ENCODE measurements around the gene BCL2L14. TPM values are rescaled to one million over a fixed set of nuclear protein-coding genes. Genes with fewer than 3 reads are reported as not detected.

BCL2L14 gene
- total and polyA plus RNA-seq, 12 donors: 0.49 TPM; not detected in 11

GRCh38 chr12:12024911-12025682 lies 45.6 kb upstream of the BCL2L14 start:
- Histone ChIP-seq H3K4me3 (no peak overlapping the region), H3K27ac (no peak overlapping the region), H3K36me3 (no peaks in the 10 kb centered on the region), H3K9me3 (peaks cover 0 to 9% (median 0%) of the 10 kb centered on the region in 11 donors), H3K4me1 (peaks cover 0 to 15% (median 0%) of the 10 kb centered on the region in 9 donors), H3K27me3 (no peaks in the 10 kb centered on the region)
- ATAC-seq (no peak), DNase-seq (no peak)
- 86 to 87% methylated on average over 10 of the region's 10 CpGs for WGBS, 2 donors
- intact Hi-C loops (cut with DNase I): loop anchor here in 2 of 10 donors (5.0 to 10.0 kb wide), 2 partner anchors 120 to 393 kb away; no protein-coding TSS in a partner anchor
- TF ChIP-seq, protein P1, sequence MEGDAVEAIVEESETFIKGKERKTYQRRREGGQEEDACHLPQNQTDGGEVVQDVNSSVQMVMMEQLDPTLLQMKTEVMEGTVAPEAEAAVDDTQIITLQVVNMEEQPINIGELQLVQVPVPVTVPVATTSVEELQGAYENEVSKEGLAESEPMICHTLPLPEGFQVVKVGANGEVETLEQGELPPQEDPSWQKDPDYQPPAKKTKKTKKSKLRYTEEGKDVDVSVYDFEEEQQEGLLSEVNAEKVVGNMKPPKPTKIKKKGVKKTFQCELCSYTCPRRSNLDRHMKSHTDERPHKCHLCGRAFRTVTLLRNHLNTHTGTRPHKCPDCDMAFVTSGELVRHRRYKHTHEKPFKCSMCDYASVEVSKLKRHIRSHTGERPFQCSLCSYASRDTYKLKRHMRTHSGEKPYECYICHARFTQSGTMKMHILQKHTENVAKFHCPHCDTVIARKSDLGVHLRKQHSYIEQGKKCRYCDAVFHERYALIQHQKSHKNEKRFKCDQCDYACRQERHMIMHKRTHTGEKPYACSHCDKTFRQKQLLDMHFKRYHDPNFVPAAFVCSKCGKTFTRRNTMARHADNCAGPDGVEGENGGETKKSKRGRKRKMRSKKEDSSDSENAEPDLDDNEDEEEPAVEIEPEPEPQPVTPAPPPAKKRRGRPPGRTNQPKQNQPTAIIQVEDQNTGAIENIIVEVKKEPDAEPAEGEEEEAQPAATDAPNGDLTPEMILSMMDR (IDR thresholded peaks at IDR 0.05): no peak

- TF ChIP-seq, protein P1 (IDR thresholded peaks at IDR 0.05): no peak
- no peak overlapping the region for H3K4me3 ChIP-seq
- H3K9me3 ChIP-seq: peaks cover 0 to 9% (median 0%) of the 10 kb centered on the region in 11 donors
- no peaks in the 10 kb centered on the region for H3K27me3 ChIP-seq
- DNase-seq (no peak), ATAC-seq (no peak)
- peaks cover 0 to 15% (median 0%) of the 10 kb centered on the region in 9 donors for H3K4me1 ChIP-seq
- WGBS, 2 donors: 94 to 96% methylated on average over 2 of the region's 2 CpGs
- no peaks in the 10 kb centered on the region for H3K36me3 ChIP-seq
- intact Hi-C loops (cut with DNase I): loop anchor here in 2 of 10 donors (5.0 to 10.0 kb wide), 2 partner anchors 121 to 394 kb away; no protein-coding TSS in a partner anchor
- H3K27ac ChIP-seq: no peak overlapping the region
Measured at GRCh38 chr12:12025799-12026386, 44.8 kb upstream of the BCL2L14 start.

DNA sequence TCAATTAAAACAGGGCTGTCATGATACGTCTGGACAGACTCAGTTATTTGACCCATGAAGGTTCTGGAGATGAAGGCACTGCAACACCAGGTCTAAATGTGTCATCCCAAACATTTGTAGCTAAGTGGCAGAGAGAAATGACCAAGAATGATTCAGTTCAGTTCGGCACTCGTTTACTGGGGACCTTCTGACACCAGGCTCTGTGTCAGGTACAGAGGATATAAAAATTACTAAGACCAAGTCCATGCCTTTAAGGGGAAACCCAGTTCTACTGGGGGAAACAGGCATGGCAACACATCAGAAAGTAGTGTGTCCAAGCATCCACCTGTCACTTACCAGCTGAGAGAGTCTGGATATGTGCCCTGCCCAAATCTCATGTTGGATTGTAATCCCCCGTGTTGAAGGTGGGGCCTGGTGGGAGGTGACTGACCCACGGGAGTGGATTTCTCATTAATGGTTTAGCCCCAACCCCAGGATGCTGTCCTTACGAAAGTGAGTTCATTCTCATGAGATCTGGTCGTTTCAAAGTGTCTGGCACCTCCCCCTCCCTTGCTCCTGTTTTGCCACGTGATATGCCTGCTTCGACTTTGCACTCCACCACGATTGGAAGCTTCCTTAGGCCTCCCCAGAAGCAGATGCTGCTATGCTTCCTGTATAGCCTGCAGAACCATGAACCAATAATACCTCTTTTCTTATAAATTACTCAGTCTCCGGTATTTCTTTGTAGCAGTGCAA lies 41.9 kb upstream of the BCL2L14 start:
- WGBS, 2 donors: 86 to 87% methylated on average over 11 of the region's 11 CpGs
- peaks cover 0 to 26% (median 9%) of the 10 kb centered on the region in 9 donors for H3K4me1 ChIP-seq
- no peak for DNase-seq
- intact Hi-C loops (cut with DNase I): loop anchor here in 2 of 10 donors (5.0 to 10.0 kb wide), 2 partner anchors 124 to 397 kb away; no protein-coding TSS in a partner anchor
- H3K27ac ChIP-seq: no peak overlapping the region
- TF ChIP-seq, protein P1 (IDR thresholded peaks at IDR 0.05): no peak
- no peaks in the 10 kb centered on the region for H3K27me3 ChIP-seq
- H3K9me3 ChIP-seq: peaks cover 0 to 9% (median 0%) of the 10 kb centered on the region in 11 donors
- ATAC-seq: no peak
- no peaks in the 10 kb centered on the region for H3K36me3 ChIP-seq
- no peak overlapping the region for H3K4me3 ChIP-seq

GRCh38 chr12:12029653-12030052 lies 41.1 kb upstream of the BCL2L14 start:
- intact Hi-C loops (cut with DNase I): loop anchor here in 5 of 10 donors (5.0 to 10.0 kb wide), 5 partner anchors 125 to 447 kb away; partner anchors contain the start of gene ETV6 (in 1 of the 5)
- ATAC-seq: no peak
- Histone ChIP-seq H3K36me3 (no peaks in the 10 kb centered on the region), H3K27me3 (no peaks in the 10 kb centered on the region), H3K4me3 (no peak overlapping the region), H3K4me1 (peaks cover 0 to 25% (median 9%) of the 10 kb centered on the region in 9 donors), H3K27ac (no peak overlapping the region), H3K9me3 (peaks cover 0 to 9% (median 0%) of the 10 kb centered on the region in 11 donors)
- WGBS, 2 donors: 93 to 97% methylated on average over 2 of the region's 2 CpGs
- DNase-seq: no peak
- TF ChIP-seq, protein P1 (IDR thresholded peaks at IDR 0.05): no peak
